Endothelial cell of umbilical vein (primary cell): ENCODE measurements around the gene PSPN.
"Not testable (repeated sequence)": the region's sequence is repeated elsewhere in the genome, so short reads cannot be mapped to it uniquely, and the experiment has no call there.

Experiments
- CTCF ChIP-seq, 2 donors: IDR thresholded peaks; 1 replicate in 1 of 2; 2 replicates in 1 of 2; pipeline ENCODE4 v1.5.1; 2011; ENCODE audit warnings: low read length in 2 of 2, mild to moderate bottlenecking in 2 of 2, moderate library complexity in 2 of 2, control low read depth in 1 of 2, inconsistent platforms in 1 of 2, low read depth in 1 of 2; ENCODE audit not compliant: insufficient read depth in 1 of 2; ENCODE audit errors: extremely low read depth in 1 of 2
- EZH2 ChIP-seq: IDR thresholded peaks from 2 replicates; pipeline ENCODE4 v1.6.1; 2012; ENCODE audit warnings: borderline replicate concordance, low read depth, mild to moderate bottlenecking, moderate library complexity, low read length, inconsistent platforms; ENCODE audit not compliant: severe bottlenecking
- FOS ChIP-seq: IDR thresholded peaks from 2 replicates; pipeline ENCODE4 v1.6.1; 2011; ENCODE audit warnings: mild to moderate bottlenecking, low read length, moderate library complexity, borderline replicate concordance; ENCODE audit not compliant: insufficient read depth
- JUN ChIP-seq: IDR thresholded peaks from 2 replicates; pipeline ENCODE4 v1.6.1; 2011; ENCODE audit warnings: borderline replicate concordance, low read depth; ENCODE audit not compliant: insufficient read length, insufficient read depth
- MAX ChIP-seq: IDR thresholded peaks from 2 replicates; pipeline ENCODE4 v1.6.1; 2011; ENCODE audit not compliant: insufficient read depth, insufficient read length
- MYC ChIP-seq: IDR thresholded peaks from one replicate; pipeline ENCODE4 v1.6.1; 2011; ENCODE audit warnings: mild to moderate bottlenecking, low read depth, low read length
- POLR2A ChIP-seq: IDR thresholded peaks from 2 replicates; pipeline ENCODE4 v1.6.1; 2012; ENCODE audit warnings: low read depth, mild to moderate bottlenecking, control low read depth, low read length

DNA sequence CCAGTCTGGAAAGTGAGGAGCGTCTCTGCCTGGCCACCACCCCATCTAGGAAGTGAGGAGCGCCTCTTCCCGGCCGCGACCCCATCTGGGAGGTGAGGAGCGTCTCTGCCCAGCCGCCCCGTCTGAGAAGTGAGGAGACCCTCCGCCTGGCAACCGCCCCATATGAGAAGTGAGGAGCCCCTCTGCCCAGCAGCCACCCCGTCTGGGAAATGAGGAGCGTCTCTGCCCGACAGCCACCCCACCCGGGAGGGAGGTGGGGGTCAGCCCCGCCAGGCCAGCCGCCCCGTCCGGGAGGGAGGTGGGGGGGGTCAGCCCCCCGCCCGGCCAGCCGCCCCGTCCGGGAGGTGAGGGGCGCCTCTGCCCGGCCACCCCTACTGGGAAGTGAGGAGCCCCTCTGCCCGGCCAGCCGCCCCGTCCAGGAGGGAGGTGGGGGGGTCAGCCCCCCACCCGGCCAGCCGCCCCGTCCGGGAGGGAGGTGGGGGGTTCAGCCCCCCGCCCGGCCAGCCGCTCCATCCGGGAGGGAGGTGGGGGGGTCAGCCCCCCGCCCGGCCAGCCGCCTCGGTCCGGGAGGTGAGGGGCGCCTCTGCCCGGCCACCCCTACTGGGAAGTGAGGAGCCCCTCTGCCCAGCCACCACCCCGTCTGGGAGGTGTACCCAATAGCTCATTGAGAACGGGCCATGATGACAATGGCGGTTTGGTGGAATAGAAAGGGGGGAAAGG lies 20.3 kb downstream of the PSPN start:
- TF ChIP-seq MAX; POLR2A; CTCF (IDR thresholded peaks at IDR 0.05; ENCODE audit: extremely low read depth in 1 of 2, insufficient read depth in 1 of 2, low read depth in 1 of 2, low read length in 2 of 2); JUN; EZH2; FOS; MYC: not testable (repeated sequence)
